Small intestine (tissue), 7 donors: ENCODE results near the gene XCL1. TPM values are rescaled to one million over a fixed set of nuclear protein-coding genes. Genes with fewer than 3 reads are reported as not detected.
"Not testable (repeated sequence)": the region's sequence is repeated elsewhere in the genome, so short reads cannot be mapped to it uniquely, and the experiment has no call there.

Source experiments
- DNase-seq, 2 donors: peaks; one replicate each; pipeline versions ENCODE4 v3.0.0 to v3.0.0-alpha.2; 2013
- FAIRE-seq: peaks from 2 replicates; lab custom pipeline; 2012; peaks lifted over from hg19 to GRCh38; lab: Jason Lieb, UNC
- H3K27ac ChIP-seq, 3 donors: one replicate each; pipeline ENCODE4 v1.5.1; 2013; ENCODE audit warnings: low read length in 2 of 3, mild to moderate bottlenecking in 2 of 3, control low read depth in 1 of 3, inconsistent platforms in 1 of 3, low read depth in 1 of 3, moderate library complexity in 1 of 3
- H3K27me3 ChIP-seq, 3 donors: one replicate each; pipeline ENCODE4 v1.6.1; 2013; ENCODE audit warnings: low read length in 3 of 3, inconsistent platforms in 1 of 3; ENCODE audit not compliant: control insufficient read depth in 3 of 3, insufficient read depth in 3 of 3
- H3K36me3 ChIP-seq, 3 donors: one replicate each; pipeline ENCODE4 v1.6.1; 2013; ENCODE audit warnings: low read length in 3 of 3, inconsistent platforms in 1 of 3, low read depth in 1 of 3, mild to moderate bottlenecking in 1 of 3, moderate library complexity in 1 of 3; ENCODE audit not compliant: control insufficient read depth in 3 of 3, insufficient read depth in 2 of 3
- H3K4me1 ChIP-seq, 3 donors: one replicate each; pipeline ENCODE4 v1.6.1; 2013; ENCODE audit warnings: low read length in 2 of 3, inconsistent platforms in 1 of 3, low read depth in 1 of 3, mild to moderate bottlenecking in 1 of 3, moderate library complexity in 1 of 3; ENCODE audit not compliant: control insufficient read depth in 3 of 3, insufficient read depth in 2 of 3
- H3K4me3 ChIP-seq, 3 donors: one replicate each; pipeline ENCODE4 v1.5.1; 2013; ENCODE audit warnings: low read length in 3 of 3, control low read depth in 1 of 3, inconsistent platforms in 1 of 3, low read depth in 1 of 3, mild to moderate bottlenecking in 1 of 3, moderate library complexity in 1 of 3
- H3K9me3 ChIP-seq, 2 donors: one replicate each; pipeline ENCODE4 v1.6.1; 2013; ENCODE audit warnings: low read depth in 1 of 2, low read length in 1 of 2; ENCODE audit not compliant: control insufficient read depth in 2 of 2, insufficient read depth in 1 of 2
- WGBS, 3 donors: extraction: QIAGEN DNeasy Blood & Tissue Kit; methylation state at CpG; one replicate each; pipeline ENCODE4 v1.1.7; 2013; 5-methylcytosine and 5-hydroxymethylcytosine counted together
- polyA plus RNA-seq, 4 donors: library from polyadenylated mRNA; stranded (reverse) in 3 of 4; unstranded in 1 of 4; fragments of 200-250 nt in 3 of 4; fragments of 120-200 nt in 1 of 4; gene quantifications; one replicate each; pipeline versions ENCODE4 v1.2.1 to v1.2.3, GENCODE V29; 2013
- donor health status: healthy with polysubstance abuse.
- donor health status: control.
- donor health status: control.
- donor health status: Bipolar disorder and iron deficiency.
- donor health status: healthy.

The XCL1 gene
- polyA plus RNA-seq, 4 donors, result 0.21 to 1.3 (median 0.54) TPM; not detected in 1

GRCh38 chr1:168545678-168546552, 30.5 kb upstream of the XCL1 start:
- not testable (repeated sequence) for H3K9me3 ChIP-seq, H3K27me3 ChIP-seq, FAIRE-seq, H3K4me1 ChIP-seq, H3K27ac ChIP-seq, H3K4me3 ChIP-seq, H3K36me3 ChIP-seq
- DNase-seq, result peak; percentile 26 to 63
- 34 to 54% (median 38%) methylated on average over 7 of the region's 7 CpGs for WGBS, 3 donors

- DNase-seq, H3K9me3 ChIP-seq, FAIRE-seq, H3K27me3 ChIP-seq, H3K27ac ChIP-seq, H3K4me3 ChIP-seq, H3K36me3 ChIP-seq, H3K4me1 ChIP-seq: not testable (repeated sequence)
- 63 to 91% (median 72%) methylated on average over 3 of the region's 3 CpGs for WGBS, 3 donors
Observed at GRCh38 chr1:168546553-168546895, 29.9 kb upstream of the XCL1 start.

- FAIRE-seq (no peak), DNase-seq (no peak)
- Histone ChIP-seq H3K27me3 (no peaks in the 10 kb centered on the region), H3K27ac (no peak overlapping the region), H3K36me3 (no peaks in the 10 kb centered on the region), H3K4me3 (no peak overlapping the region), H3K9me3 (no peaks in the 10 kb centered on the region), H3K4me1 (no peaks in the 10 kb centered on the region)
- 23 to 71% (median 28%) methylated on average over 1 of the region's 1 CpG for WGBS, 3 donors
Observed at GRCh38 chr1:168550971-168551370, 25.4 kb upstream of the XCL1 start.

- Histone ChIP-seq H3K4me1 (no peaks in the 10 kb centered on the region), H3K27me3 (no peaks in the 10 kb centered on the region), H3K36me3 (no peaks in the 10 kb centered on the region), H3K9me3 (no peaks in the 10 kb centered on the region), H3K27ac (no peak overlapping the region), H3K4me3 (no peak overlapping the region)
- no peak for FAIRE-seq
- no peak for DNase-seq
- 73 to 82% (median 78%) methylated on average over 4 of the region's 4 CpGs for WGBS, 3 donors
Observed at GRCh38 chr1:168551688-168552087, 24.7 kb upstream of the XCL1 start.

GRCh38 chr1:168552961-168553360, 23.4 kb upstream of the XCL1 start:
- FAIRE-seq (no peak), DNase-seq (no peak)
- no peaks in the 10 kb centered on the region for H3K9me3 ChIP-seq
- no peaks in the 10 kb centered on the region for H3K27me3 ChIP-seq
- H3K4me3 ChIP-seq, result no peak overlapping the region
- no peak overlapping the region for H3K27ac ChIP-seq
- no peaks in the 10 kb centered on the region for H3K36me3 ChIP-seq
- WGBS, 3 donors, result 86 to 92% (median 89%) methylated on average over 6 of the region's 6 CpGs
- no peaks in the 10 kb centered on the region for H3K4me1 ChIP-seq

- Histone ChIP-seq H3K27me3 (no peaks in the 10 kb centered on the region), H3K4me3 (no peak overlapping the region), H3K4me1 (no peaks in the 10 kb centered on the region), H3K9me3 (no peaks in the 10 kb centered on the region), H3K36me3 (no peaks in the 10 kb centered on the region), H3K27ac (no peak overlapping the region)
- DNase-seq (no peak), FAIRE-seq (no peak)
- 60 to 84% (median 81%) methylated on average over 5 of the region's 5 CpGs for WGBS, 3 donors
Observed at GRCh38 chr1:168553680-168554553, 22.5 kb upstream of the XCL1 start.

- no peaks in the 10 kb centered on the region for H3K4me1 ChIP-seq
- WGBS, 3 donors, result 70 to 85% (median 77%) methylated on average over 5 of the region's 5 CpGs
- no peaks in the 10 kb centered on the region for H3K27me3 ChIP-seq
- H3K4me3 ChIP-seq, result no peak overlapping the region
- H3K9me3 ChIP-seq, result no peaks in the 10 kb centered on the region
- DNase-seq (no peak), FAIRE-seq (no peak)
- no peaks in the 10 kb centered on the region for H3K36me3 ChIP-seq
- no peak overlapping the region for H3K27ac ChIP-seq
Observed at GRCh38 chr1:168554603-168555483, 21.6 kb upstream of the XCL1 start.

- WGBS, 3 donors, result 69 to 71% (median 69%) methylated on average over 3 of the region's 3 CpGs
- DNase-seq (no peak), FAIRE-seq (no peak)
- H3K27ac ChIP-seq, result no peak overlapping the region
- H3K27me3 ChIP-seq, result no peaks in the 10 kb centered on the region
- H3K36me3 ChIP-seq, result no peaks in the 10 kb centered on the region
- no peaks in the 10 kb centered on the region for H3K9me3 ChIP-seq
- H3K4me3 ChIP-seq, result no peak overlapping the region
- no peaks in the 10 kb centered on the region for H3K4me1 ChIP-seq
Observed at GRCh38 chr1:168555508-168556046, 20.8 kb upstream of the XCL1 start.
